A549 treated with CpdA at 1 μM for 4 hours (cell line): ENCODE data around the gene UPK3B. TPM values are rescaled to one million over a fixed set of nuclear protein-coding genes. Genes with fewer than 3 reads are reported as not detected.

Experiments
- total RNA-seq: library from RNA; stranded (reverse); fragments of 200-300 nt; extraction: Qiagen RNA extraction; gene quantifications from 5 replicates; pipeline ENCODE4 v1.2.3, GENCODE V29; 2022; ENCODE audit warnings: low read depth

Gene UPK3B
- total RNA-seq = 9.7 to 18.3 TPM (median 17.2 TPM) in 5 replicates

DNA sequence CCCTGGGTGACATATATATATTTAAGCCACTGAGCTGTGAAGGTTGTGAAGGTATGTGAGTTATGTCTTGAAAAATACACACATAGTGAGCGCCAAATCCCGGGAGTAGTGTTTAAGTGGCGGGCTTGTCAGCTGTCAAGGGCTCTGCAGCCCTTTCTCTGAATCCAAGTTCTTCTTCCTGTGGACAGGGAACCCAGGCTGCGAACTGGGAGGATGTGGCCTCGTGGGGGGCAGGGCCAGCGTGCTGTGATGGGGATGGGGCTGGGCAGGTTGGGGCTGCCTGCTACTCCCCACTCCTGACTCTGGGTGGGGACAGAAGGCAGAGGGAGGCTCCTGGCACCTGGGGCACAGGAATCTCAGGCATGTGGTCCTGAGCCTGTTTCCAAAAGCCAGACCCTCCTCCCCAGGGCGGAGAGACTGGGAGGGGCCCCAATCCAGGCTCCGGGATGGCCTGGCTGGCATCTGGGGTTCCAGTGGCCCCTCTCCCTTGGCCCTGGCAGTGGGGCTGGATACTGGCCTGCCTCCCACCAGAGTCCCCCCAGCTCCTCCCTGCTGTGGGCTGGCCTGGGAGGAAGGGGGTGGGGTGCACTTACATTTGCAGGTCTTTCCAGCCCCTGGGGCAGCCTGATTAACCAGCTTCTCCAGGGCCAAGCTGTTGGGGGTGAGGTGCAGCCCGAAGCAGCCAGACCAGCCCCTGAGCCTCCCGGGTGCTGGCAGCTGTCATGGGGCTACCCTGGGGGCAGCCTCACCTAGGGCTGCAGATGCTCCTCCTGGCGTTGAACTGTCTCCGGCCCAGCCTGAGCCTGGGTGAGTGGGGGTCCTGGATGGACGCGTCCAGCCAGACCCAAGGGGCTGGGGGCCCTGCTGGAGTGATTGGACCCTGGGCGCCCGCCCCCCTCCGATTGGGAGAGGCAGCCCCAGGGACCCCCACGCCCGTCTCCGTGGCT is at the start of gene UPK3B:
UPK3B (plus strand) TSS at position 622 of the 947 bp plus-strand sequence; CDS start at position 723, 101 bp downstream.

DNA sequence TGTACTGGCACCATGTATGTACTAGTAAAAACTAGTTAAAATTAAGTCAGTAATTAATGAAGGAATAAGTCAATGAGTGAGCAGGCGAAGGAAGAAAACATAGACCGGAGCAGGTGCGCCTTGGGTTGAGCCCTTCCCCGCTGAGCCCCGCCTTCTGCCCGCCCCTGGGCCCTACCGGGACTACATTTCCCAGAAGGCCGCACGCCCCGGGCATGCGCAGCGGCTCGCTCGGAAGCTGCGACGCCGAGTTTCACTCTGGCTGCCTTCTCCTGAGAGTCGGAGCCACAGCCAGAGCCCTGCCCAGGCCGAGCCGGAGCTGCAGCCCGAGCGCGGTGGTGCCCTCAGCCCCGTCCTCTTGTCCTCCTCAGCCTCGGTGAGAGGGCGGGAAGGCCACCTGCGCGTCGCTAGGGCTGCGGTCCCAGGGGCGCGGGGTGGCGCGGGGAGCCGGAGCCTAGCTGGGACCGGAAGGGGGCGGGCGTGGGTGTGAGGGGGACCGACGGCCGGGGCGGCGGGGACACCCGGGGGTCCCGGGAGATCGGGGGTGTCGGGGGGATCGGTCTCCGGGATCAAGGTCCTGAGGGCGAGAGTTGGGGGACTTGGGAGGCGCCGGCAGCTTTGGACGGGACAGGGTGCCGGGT is 48.8 kb upstream of the UPK3B start, which contains the start of gene DTX2:
DTX2 (plus strand) TSS at position 246 of the 638 bp plus-strand sequence. CDS start 18,801 bp downstream, outside the sequence.

DNA sequence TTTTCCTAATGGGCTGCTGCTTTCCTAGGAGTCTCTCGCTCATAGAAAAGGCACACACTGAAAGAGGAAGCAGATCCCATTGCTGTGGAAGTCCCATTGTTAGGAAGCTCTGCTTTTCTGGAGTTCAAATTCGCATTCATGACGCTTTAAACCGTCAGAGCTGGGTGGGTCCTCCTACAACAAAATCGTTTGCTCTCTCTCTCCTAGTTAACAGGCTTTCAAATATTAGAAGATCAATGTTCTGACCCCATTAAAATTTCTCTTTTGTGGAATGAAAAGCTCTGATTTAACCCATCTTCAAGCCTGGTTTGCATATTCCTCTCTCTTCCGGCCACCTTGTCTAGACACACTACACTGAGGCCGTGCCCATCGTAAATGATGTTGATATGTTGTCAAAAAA is 32.8 kb downstream of the UPK3B start, which contains the start of gene SPDYE16:
SPDYE16 (minus strand) TSS at position 101 of the 400 bp plus-strand sequence. CDS start 1,838 bp downstream, outside the sequence.

Other genes with a start within 250 kb of the UPK3B start
- gene HSPB1, start 207.9 kb upstream of the UPK3B start, total RNA-seq = 602 to 1,069 TPM (median 1,036 TPM) in 5 replicates
- gene YWHAG, start 151.6 kb upstream of the UPK3B start, total RNA-seq = 220 to 242 TPM (median 225 TPM) in 5 replicates
- gene SSC4D, start 100.9 kb upstream of the UPK3B start, total RNA-seq = 0.41 to 1.7 TPM (median 1.3 TPM) in 5 replicates
- gene ZP3, start 85.6 kb upstream of the UPK3B start, total RNA-seq = 18.4 to 22.7 TPM (median 20.0 TPM) in 5 replicates
- gene DTX2, start 48.8 kb upstream of the UPK3B start, total RNA-seq = 37.7 to 49.2 TPM (median 46.4 TPM) in 5 replicates
- gene SPDYE16, start 32.7 kb downstream of the UPK3B start, total RNA-seq = not detected in 5 replicates
- gene POMZP3, start 116.7 kb downstream of the UPK3B start, total RNA-seq = 18.7 to 25.8 TPM (median 23.5 TPM) in 5 replicates